ENCODE results near the gene TBC1D32.
"Not testable (repeated sequence)": the region's sequence is repeated elsewhere in the genome, so short reads cannot be mapped to it uniquely, and the experiment has no call there.

The TBC1D32 gene

DNA sequence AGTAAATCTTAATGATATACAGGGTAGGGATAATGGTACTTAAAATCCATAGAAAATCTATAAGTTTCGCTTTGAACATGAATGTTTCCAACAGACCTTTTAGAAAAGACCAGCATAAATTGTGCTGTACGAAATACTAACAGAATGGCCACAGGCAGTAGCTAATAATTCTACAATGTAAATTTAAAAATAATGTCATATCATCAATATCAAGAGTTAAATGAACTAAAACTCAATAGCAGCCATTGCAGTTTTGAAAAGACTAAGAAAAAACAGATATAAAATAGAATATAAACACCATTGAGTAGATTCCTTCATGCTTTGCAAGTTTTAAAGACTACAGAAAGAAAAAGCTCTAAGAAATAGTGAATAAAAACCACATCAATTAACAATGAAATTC is 14.7 kb downstream of the TBC1D32 start:
- no peak for DNase-seq (ENCODE audit: low read depth in 2 of 2)

DNA sequence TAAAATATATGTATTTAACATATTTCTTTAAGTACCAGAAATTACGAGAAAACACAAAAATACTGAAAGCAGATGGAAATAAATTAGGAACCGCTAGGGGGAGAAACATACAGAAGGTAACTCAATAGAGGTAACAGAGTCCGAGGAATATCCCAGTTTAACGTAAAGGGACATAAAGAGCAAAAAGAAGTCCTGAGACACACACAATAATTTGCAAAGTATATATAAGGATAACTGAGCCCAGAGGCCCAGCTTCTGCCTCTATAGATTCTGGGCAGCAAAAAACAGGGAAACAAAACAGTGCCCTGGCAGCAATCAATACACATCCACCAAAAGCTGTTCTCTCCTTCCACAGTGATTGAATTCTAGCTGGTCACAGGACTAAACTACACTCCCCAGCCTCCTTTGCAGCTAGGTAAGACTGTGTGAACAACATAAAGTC is 15.1 kb downstream of the TBC1D32 start:
- no peak for DNase-seq (ENCODE audit: low read depth in 2 of 2)

DNA sequence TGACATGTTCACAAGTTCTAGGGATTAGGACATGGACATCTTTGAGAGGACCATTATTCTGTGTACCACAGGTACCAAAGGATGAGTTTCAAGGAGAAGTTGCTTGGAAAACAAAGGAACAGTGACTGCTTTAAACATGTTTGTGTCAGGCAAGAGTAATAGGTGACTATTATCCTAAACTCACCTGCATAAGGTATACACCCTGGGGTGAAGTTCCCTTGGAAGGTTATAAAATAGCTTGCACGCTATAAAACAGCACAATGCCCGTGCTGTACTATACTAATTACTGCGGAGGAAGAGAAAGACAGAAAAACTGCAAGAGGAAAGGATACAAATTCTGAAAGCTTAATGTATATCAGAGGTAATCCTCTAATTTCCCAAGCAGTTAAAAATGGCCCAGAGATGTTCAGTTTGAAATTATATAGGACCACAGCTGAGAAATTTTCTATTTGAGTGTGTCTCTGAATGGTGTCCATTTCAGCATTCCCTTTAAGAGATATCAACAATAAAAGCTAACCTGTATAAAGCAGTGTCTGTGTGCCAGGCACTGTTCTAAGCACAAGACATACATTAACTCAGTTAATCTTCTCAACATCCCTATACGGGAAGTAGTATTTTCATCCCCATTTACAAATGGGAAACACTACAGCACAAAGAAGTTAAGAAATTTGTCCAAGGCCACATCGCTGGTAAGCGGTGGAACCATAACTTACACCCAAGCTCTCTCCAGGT is 19.7 kb downstream of the TBC1D32 start:
- no peak for DNase-seq (ENCODE audit: low read depth in 2 of 2)

DNA sequence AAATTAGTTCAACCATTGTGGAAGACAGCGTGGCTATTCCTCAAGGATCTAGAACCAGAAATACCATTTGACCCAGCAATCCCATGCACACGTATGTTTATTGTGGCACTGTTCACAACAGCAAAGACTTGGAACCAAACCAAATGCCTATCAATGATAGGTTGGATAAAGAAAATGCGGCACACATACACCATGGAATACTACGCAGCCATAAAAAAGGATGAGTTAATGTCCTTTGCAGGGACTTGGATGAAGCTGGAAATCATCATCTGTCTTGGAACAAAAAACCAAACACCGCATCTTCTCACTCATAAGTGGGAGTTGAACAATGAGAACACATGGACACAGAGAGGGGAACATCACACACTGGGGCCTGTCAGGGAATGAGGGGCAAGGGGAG is 22.5 kb downstream of the TBC1D32 start:
- DNase-seq (ENCODE audit: low read depth in 2 of 2): not testable (repeated sequence)

DNA sequence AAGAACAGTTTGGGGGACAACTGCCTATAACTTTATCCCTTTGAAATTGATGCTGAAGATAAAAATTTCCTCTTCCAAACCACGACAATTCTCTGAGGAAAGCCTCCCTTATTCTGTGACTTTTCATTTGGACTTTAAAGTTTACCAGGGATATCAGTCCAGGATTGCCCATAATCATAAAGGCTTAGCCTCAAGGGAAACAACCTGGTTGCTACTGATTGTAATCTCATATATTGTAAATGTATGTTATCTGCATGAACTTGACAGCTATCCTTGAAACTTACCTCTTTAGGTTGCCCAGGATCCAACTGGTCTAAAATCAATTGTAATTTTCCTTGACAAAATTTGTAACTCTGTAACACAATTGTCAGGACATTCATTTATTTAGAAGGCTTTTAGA is 23.8 kb downstream of the TBC1D32 start:
- no peak for DNase-seq (ENCODE audit: low read depth in 2 of 2)

DNA sequence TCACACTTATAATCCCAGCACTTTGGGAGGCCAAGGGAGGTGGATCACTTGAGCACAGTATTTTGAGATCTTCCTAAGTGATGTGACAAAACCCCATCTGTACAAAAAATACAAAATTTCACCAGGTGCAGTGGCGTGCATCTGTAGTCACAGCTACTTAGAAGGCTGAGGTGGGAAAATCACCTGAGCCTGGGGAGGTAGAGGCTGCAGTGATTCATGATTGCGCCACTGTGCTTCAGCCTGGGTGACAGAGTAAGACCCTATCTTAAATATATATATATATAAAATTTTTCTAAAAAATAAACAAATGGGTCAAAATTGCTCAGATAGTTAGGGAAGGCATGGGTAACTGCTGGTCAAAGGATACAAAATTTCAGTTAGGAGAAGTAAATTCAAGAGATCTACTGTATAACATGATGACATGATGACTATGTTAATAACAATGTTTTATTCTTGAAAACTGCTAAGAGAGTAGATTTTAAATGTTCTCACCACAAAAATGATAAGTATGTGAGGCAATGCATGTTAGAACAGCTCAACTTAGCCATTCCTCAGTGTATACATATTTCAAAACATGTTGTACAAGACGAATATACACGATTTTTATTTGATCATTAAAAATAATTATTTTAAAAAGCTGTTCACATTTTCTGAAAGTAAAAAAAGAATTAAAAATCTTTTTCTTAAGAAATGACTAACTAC is 24.4 kb downstream of the TBC1D32 start:
- DNase-seq (ENCODE audit: low read depth in 2 of 2): no peak

DNA sequence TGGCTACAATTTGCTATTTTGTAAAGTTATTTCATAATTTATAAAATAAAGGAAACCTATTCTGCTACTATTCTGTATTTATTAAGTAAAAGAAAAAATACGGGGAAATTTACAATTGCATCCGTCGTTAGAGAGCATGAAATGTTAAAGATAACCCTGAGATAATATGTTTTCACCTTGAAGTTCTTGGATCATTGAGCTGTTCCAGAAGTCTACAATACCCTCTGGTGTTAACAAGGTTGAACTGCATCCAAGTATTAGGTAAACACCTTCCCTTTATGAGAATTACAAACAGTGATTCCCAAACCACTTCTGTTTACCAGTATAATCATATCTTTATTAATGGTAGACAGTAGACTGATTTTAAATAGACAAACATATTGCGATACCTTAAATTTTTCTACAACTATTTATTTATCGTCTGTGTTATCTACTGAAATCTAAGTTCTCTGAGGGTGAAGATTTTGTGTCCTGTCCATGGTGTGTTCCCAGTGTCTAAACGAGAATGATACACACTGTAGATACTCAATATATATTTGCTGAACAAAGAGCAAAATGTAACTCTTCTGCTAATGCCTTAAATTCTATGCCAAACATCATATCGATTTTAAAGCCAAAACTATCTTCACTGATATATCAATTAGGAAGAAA is 28.2 kb downstream of the TBC1D32 start:
- no peak for DNase-seq (ENCODE audit: low read depth in 2 of 2)

DNA sequence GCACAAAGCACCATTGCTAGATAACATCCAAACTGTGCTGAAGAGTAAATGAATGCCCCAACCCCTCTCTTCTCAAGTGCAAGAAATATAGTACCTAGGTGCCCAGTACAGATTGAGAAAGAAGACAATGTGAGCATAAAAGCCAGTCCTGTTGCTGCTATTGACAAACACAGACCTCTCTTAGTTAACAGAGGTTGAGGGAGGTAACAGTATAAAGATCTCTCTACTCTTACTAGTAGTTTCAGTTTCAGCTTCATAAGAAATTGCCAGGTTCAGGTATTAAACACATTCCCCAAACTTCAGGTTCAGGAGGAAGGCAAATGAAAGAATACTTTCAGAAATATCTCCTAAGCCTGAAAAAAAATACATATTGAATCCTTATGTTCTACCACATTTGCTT is 31.4 kb downstream of the TBC1D32 start:
- no peak for DNase-seq (ENCODE audit: low read depth in 2 of 2)

DNA sequence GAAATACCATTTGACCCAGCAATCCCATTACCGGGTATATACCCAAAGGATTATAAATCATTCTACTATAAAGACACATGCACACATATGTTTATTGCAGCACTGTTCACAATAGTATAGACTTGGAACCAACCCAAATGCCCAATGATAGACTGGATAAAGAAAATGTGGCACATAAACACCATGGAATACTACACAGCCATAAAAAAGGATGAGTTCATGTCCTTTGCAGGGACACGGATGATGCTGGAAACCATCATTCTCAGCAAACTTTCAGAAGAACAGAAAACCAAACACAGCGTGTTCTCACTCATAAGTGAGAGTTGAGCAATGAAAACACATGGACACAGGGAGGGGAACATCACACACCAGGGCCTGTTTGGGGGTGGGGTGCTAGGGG is 33.1 kb downstream of the TBC1D32 start:
- not testable (repeated sequence) for DNase-seq (ENCODE audit: low read depth in 2 of 2)

DNA sequence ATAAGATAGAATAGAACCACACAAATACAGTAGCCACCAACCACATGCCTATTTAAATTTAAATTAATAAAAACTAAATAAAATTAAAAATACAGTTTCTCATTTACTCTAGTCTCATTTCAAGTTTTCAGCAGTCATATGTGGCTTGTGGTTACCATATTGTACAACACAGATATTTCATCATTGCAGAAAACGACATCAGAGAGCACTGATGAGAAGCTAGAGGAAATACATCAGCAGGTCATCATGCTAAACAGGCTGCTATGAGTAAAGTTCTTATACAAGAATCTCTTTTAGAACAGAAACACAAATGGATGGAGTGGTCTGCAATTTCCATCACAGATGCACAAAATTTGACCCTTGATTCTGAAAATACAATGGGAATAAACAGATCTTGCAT is 36.6 kb downstream of the TBC1D32 start:
- DNase-seq (ENCODE audit: low read depth in 2 of 2): no peak

DNA sequence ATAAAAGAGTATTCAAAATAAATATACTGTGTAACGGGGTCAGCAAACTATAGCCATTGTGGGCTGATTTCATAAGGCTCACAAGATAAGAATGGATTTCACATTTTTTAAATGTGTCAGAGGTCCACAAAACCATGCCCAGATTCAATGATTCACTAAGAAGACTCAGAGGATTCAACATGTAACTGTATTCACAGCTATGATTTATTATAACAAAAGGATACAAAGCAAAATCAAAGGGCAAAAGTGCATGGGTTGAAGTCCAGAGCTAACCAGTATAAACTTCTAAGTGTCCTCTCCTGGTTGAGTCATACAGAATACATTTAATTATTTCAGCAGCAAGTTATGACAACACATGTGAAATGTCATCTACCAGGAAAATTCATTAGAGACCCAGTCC is 49.2 kb downstream of the TBC1D32 start:
- DNase-seq (ENCODE audit: low read depth in 2 of 2): no peak

DNA sequence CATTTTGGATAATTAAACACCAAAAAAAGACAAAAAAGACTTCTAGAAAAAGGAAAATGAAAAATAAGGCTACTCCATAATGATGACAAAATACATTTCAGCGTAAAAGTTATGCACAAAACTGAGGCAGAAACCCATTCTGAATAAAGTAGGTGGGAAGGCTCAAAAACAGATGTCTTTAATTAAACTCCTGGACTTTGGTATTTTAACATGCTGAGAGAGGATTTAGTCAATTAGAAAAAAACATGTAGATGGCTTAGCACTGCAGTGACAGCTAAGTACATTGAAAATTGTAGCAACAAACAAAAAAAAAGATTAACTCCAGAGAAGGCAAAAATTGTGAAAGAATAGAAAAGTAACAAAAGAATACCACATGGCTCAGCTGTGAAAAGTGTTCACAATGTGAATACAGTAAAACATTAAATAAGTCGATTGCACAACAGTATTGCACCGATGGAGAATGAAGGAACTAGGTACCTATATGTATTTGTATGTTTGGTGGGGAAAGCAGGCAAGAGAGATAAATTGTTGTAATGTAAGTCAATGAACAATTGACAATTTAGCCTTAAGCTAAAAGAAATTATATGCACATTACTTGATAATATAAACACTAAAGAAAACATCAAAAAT is 59.5 kb downstream of the TBC1D32 start:
- DNase-seq (ENCODE audit: low read depth in 2 of 2): no peak

DNA sequence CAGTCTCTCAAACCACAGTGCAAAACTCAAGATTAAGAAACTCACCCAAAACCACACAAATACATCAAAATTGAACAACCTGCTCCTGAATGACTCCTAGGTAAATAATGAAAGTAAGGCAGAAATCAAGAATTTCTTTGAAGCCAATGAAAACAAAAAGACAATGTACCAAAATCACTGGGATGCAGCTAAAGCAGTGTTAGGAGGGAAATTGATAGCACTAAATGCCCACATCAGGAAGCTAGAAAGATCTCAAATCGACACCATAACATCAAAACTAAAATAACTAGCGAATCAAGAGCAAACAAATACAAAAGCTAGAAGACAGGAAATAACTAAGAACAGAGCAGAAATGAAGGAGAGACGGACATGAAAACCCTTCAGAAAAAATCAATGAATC is 70.5 kb downstream of the TBC1D32 start:
- no peak for DNase-seq (ENCODE audit: low read depth in 2 of 2)

DNA sequence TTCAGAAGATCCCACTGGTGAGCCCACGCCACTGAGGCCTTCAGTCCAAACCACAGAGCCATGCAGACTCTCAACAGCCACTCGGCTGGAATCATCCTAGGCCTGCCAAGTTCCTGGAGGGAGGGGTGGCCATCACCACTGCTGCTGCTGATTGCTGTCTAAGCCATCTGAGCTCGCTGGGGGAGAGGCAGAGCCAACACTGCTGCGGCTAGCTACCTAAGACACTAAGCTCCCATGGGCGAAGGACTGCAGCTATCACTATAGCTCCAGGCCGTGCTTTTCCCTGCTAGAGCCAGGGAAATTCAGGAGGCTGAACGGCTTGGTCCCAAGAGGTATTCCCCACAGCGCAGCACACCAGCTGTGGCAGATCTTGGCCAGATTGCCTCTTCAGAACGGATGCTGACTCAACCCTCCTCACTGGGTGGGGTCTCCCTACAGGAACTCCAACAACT is 73.6 kb downstream of the TBC1D32 start:
- DNase-seq (ENCODE audit: low read depth in 2 of 2): no peak

DNA sequence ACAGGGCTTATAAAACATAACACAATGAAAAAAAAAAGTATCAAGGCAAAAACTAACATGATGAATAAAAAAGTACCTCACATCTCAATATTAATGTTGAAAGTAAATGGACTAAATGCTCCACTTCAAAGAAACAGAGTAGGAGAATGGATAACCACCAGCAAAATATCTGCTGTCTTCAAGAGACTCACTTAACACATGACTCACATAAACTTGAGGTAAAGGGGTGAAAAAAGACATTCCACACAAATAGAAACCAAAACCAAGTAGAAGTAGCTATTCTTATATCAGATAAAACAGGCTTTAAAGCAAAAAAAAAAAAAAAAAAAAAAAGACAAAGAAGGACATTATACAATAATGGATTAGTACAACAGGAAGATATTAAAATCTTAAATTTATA is 86.9 kb downstream of the TBC1D32 start:
- no peak for DNase-seq (ENCODE audit: low read depth in 2 of 2)

DNA sequence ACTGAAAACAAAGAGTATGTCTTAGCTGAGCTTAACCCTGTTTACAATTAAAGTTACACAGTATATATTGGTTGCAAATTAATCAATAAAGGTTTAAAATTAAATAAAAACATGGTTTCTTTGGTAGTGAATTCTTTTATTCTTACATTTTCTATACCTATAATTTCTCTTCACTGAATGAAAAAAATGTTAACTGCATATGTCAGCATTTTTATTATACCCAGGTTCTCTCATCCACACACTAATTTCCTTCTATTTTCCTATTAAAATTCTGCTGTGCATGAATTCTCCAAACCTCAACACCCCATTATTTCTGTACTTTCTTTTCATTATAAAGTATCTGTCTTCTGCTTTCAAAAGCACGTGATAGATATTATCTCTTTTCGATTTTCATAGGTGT is 91.9 kb downstream of the TBC1D32 start:
- DNase-seq (ENCODE audit: low read depth in 2 of 2): no peak

DNA sequence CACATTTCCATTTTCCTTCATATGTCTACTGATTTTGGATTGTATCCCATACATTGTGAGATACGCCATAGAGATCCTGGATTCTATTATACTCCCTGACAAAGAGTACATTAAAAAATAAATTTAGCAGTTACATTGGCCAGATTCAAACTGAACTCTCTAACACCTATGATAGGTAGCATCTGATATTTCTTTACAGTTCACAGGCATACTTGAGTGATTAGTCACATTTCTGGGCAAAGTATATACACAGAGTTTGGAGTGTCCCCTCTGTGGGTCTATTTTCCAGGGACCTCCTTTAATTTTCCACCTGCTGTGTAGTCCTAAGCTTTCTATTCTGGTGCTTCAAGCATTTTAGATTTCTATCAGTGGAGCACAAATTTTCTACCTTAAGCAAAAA is 96.4 kb downstream of the TBC1D32 start:
- DNase-seq (ENCODE audit: low read depth in 2 of 2): no peak

DNA sequence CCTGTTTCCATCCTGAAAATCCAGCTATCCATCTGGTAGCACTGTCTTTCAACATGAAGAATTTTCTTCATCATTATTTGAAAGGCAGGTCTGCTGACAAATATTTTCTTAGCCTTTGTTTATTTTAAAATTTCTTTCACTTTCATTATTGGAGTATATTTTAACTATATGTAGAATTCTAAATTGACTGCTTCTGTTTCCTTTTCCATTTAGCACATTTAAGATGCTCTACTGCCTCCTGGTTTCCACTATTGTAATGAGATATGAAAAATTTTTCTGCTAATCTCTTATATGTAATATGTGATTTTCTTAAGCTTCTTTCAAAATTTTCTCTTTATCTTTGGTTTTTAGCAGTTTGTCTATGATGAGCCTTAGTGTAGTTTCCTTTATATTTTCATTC is 97.3 kb downstream of the TBC1D32 start:
- DNase-seq (ENCODE audit: low read depth in 2 of 2): no peak

DNA sequence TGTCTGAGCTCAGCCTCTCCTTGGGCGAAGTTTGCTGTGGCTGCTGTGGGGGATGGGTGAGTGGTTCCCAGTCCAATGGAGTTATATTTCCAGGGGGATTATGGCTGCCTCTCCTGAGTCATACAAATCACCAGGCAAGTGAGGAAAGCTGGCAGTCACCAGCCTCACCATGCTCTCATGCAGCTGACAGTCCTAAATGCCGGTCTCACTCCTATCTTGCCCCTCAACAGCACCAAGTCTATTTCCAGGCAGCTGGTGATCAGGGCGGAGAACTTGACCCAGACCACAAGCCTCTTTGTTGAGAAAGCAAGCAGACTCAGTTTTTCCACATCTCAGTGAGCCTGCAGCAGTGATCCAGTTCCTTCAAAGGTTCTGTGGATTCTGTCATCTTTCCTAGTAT is 98.9 kb downstream of the TBC1D32 start:
- no peak for DNase-seq (ENCODE audit: low read depth in 2 of 2)

DNA sequence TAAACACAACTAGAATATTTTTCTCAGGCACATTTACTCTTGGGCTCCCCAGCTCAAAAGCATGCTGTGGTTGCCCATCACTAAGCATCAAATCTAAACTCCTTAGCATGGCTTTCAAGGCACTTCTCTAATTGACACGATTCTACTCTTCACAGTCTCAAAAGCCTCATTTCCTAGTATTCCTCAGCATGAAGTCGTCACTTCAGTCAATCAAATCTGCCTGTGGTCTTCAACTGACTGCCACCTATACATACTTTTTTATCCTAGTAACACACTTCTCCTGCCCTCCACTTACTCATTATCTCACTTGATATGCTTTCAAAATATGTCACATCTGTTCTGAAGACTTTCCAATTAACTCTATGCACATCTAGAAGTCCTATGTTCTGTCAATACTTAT is 110.3 kb downstream of the TBC1D32 start:
- no peak for DNase-seq (ENCODE audit: low read depth in 2 of 2)

DNA sequence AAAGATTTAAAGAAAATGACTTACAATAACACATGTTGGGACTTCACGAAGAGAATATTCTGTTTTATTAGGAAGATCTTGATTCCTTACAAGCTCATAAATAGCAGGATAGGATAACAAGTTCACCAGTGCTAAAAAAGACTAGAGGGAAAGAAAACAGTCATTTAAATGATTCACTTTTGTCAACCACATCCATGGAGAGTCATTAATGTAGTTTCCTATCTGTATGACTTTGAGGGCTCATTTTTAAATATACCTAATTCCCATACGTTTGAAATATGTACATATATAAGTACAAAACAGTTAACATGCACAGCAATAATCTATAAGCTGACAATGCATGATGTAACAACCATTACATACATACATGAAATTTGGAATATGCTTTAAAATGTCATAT is 111.1 kb downstream of the TBC1D32 start:
- no peak for DNase-seq (ENCODE audit: low read depth in 2 of 2)

DNA sequence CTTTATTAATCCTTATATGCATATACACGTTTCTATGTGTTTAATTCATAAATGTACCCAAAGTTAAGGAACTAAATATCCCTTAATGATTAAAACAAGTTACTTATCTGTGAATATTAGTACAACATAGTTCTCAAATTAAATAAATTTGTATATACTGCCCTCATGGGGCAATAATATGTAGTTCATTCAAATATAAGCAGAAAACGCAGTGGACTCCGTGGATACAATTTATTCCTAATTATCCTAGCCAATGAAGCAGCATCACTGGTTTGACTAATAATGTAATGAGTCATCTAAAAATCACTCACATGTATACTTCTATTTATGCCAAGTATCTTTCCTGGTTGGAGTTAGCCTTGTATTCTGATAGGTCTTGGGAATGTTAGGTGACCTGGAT is 111.6 kb downstream of the TBC1D32 start:
- no peak for DNase-seq (ENCODE audit: low read depth in 2 of 2)

DNA sequence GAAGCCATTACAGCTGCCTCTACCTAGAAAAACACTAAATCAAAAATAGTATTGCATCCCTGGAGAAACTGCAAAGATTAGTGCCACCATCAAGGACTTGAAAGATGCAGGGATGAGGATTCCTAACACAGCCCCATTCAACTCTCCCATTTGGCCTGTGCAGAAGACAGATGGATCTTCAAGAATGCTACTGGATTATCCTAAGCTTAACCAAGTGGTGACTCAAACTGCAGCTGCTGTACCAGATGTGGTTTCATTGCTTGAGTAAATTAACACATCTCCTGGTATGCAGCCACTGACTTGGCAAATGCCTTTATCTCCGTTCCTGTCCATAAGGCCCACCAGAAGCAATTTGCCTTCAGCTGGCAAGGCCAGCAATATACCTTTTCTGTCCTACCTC is 117.4 kb downstream of the TBC1D32 start:
- no peak for DNase-seq (ENCODE audit: low read depth in 2 of 2)
